Immature natural killer cell (primary cell): ENCODE data around the gene HSF4. TPM values are rescaled to one million over a fixed set of nuclear protein-coding genes. Genes with fewer than 3 reads are reported as not detected.
A peak's percentile ranks its signal among the peaks of the same experiment; 100 is the strongest.

ENCODE experiments used
- DNase-seq, 3 donors: peaks; one replicate each; pipeline ENCODE4 v3.0.0; 2022; ENCODE audit warnings: mixed read lengths in 1 of 3
- H3K27ac Mint-ChIP-seq, 6 donors: one replicate each; pipeline ENCODE4 v1.8.0; 2020; ENCODE audit warnings: mixed read lengths in 6 of 6, mild to moderate bottlenecking in 5 of 6, inconsistent platforms in 4 of 6, moderate library complexity in 3 of 6
- H3K27me3 Mint-ChIP-seq, 3 donors: one replicate each; pipeline ENCODE4 v1.8.0; 2020 to 2021; ENCODE audit warnings: low read depth in 3 of 3, mild to moderate bottlenecking in 3 of 3, mixed read lengths in 3 of 3, moderate library complexity in 3 of 3, inconsistent platforms in 1 of 3
- H3K36me3 Mint-ChIP-seq, 3 donors: one replicate each; pipeline ENCODE4 v1.8.0; 2020; ENCODE audit warnings: mixed read lengths in 3 of 3, inconsistent platforms in 2 of 3, mild to moderate bottlenecking in 2 of 3
- H3K4me1 Mint-ChIP-seq, 2 donors: one replicate each; pipeline ENCODE4 v1.8.0; 2020; ENCODE audit warnings: inconsistent platforms in 2 of 2, mild to moderate bottlenecking in 2 of 2, mixed read lengths in 2 of 2, moderate library complexity in 1 of 2
- H3K4me3 Mint-ChIP-seq, 5 donors: one replicate each; pipeline ENCODE4 v1.8.0; 2020; ENCODE audit warnings: mild to moderate bottlenecking in 5 of 5, mixed read lengths in 5 of 5, inconsistent platforms in 3 of 5, moderate library complexity in 3 of 5
- H3K9me3 Mint-ChIP-seq, 6 donors: one replicate each; pipeline ENCODE4 v1.8.0; 2020; ENCODE audit warnings: mild to moderate bottlenecking in 6 of 6, mixed read lengths in 6 of 6, inconsistent platforms in 4 of 6, moderate library complexity in 3 of 6
- polyA plus RNA-seq, 3 donors: library from polyadenylated mRNA; unstranded; fragments of 300-500 nt; fragmentation: Illumina TruSeq; gene quantifications; one replicate each; pipeline ENCODE4 v1.2.3, GENCODE V29; 2021

HSF4 gene
- polyA plus RNA-seq, 3 donors from 2014 or later = not detected

- no peaks in the 10 kb centered on the region for H3K9me3 Mint-ChIP-seq
- H3K27me3 Mint-ChIP-seq = peaks cover 0 to 4% (median 0%) of the 10 kb centered on the region in 3 donors
- H3K36me3 Mint-ChIP-seq = no peaks in the 10 kb centered on the region
- no peak overlapping the region for H3K4me3 Mint-ChIP-seq
- no peaks in the 10 kb centered on the region for H3K4me1 Mint-ChIP-seq
- H3K27ac Mint-ChIP-seq = no peak overlapping the region
- no peak for DNase-seq
These were observed 45.0 kb downstream of the HSF4 start for GRCh38 chr16:67209565-67209964.

GRCh38 chr16:67210069-67210937, 45.8 kb downstream of the HSF4 start:
- Mint-ChIP-seq H3K27ac (no peak overlapping the region), H3K4me3 (no peak overlapping the region), H3K36me3 (no peaks in the 10 kb centered on the region), H3K27me3 (peaks cover 0 to 4% (median 0%) of the 10 kb centered on the region in 3 donors), H3K4me1 (no peaks in the 10 kb centered on the region), H3K9me3 (no peaks in the 10 kb centered on the region)
- DNase-seq = no peak

- no peak for DNase-seq
- Mint-ChIP-seq H3K9me3 (no peaks in the 10 kb centered on the region), H3K27me3 (peaks cover 0 to 7% (median 0%) of the 10 kb centered on the region in 3 donors), H3K27ac (no peak overlapping the region), H3K4me3 (no peak overlapping the region), H3K4me1 (no peaks in the 10 kb centered on the region), H3K36me3 (no peaks in the 10 kb centered on the region)
These were observed 47.1 kb downstream of the HSF4 start for GRCh38 chr16:67211674-67212073.

- Mint-ChIP-seq H3K4me3 (no peak overlapping the region), H3K9me3 (no peaks in the 10 kb centered on the region), H3K36me3 (peaks cover 0 to 4% (median 0%) of the 10 kb centered on the region in 3 donors), H3K27ac (no peak overlapping the region), H3K4me1 (no peaks in the 10 kb centered on the region), H3K27me3 (peaks cover 0 to 6% (median 0%) of the 10 kb centered on the region in 3 donors)
- DNase-seq = no peak
These were observed 48.2 kb downstream of the HSF4 start for GRCh38 chr16:67212766-67213165.

GRCh38 chr16:67213197-67214019, 48.9 kb downstream of the HSF4 start:
- H3K36me3 Mint-ChIP-seq = peaks cover 0 to 4% (median 0%) of the 10 kb centered on the region in 3 donors
- H3K9me3 Mint-ChIP-seq = no peaks in the 10 kb centered on the region
- no peak for DNase-seq
- peaks cover 0 to 7% (median 0%) of the 10 kb centered on the region in 3 donors for H3K27me3 Mint-ChIP-seq
- no peaks in the 10 kb centered on the region for H3K4me1 Mint-ChIP-seq
- no peak overlapping the region for H3K4me3 Mint-ChIP-seq
- no peak overlapping the region for H3K27ac Mint-ChIP-seq

- H3K36me3 Mint-ChIP-seq = peaks cover 3 to 8% (median 4%) of the 10 kb centered on the region in 3 donors
- H3K27ac Mint-ChIP-seq = peak overlapping the region in 1 of 6 donors; percentile 18
- DNase-seq = no peak
- no peaks in the 10 kb centered on the region for H3K4me1 Mint-ChIP-seq
- H3K9me3 Mint-ChIP-seq = no peaks in the 10 kb centered on the region
- peaks cover 0 to 7% (median 0%) of the 10 kb centered on the region in 3 donors for H3K27me3 Mint-ChIP-seq
- no peak overlapping the region for H3K4me3 Mint-ChIP-seq
These were observed 51.2 kb downstream of the HSF4 start for GRCh38 chr16:67215706-67216105.

- DNase-seq = no peak
- Mint-ChIP-seq H3K36me3 (peaks cover 3 to 11% (median 8%) of the 10 kb centered on the region in 3 donors), H3K4me1 (no peaks in the 10 kb centered on the region), H3K9me3 (no peaks in the 10 kb centered on the region), H3K4me3 (no peak overlapping the region), H3K27me3 (peaks cover 0 to 6% (median 0%) of the 10 kb centered on the region in 3 donors), H3K27ac (peak overlapping the region in 2 of 6 donors; percentile 18 to 48)
These were observed 52.3 kb downstream of the HSF4 start for GRCh38 chr16:67216612-67217490.

Other genes with a start within 250 kb of the HSF4 start
- gene CDH16, start 245.9 kb upstream of the HSF4 start, polyA plus RNA-seq = not detected
- not detected for gene RRAD, start 239.2 kb upstream of the HSF4 start, polyA plus RNA-seq
- gene CIAO2B, start 230.3 kb upstream of the HSF4 start, polyA plus RNA-seq = 100 to 1,000 TPM; 125 to 157 (median 132) TPM
- gene CES2, start 229.2 kb upstream of the HSF4 start, polyA plus RNA-seq = 10 to 100 TPM; 13.8 to 26.2 (median 19.5) TPM
- gene CES3, start 203.5 kb upstream of the HSF4 start, polyA plus RNA-seq = not detected
- 1 to 10 TPM in 1 of 3 donors, under 1 TPM in 1, not detected in 1; 0.98 to 1.6 TPM for gene CES4A, start 176.2 kb upstream of the HSF4 start, polyA plus RNA-seq
- 100 to 1,000 TPM in 1 of 3 donors, 10 to 100 TPM in 2; 93.5 to 118 (median 95.2) TPM for gene CBFB, start 135.6 kb upstream of the HSF4 start, polyA plus RNA-seq
- 10 to 100 TPM in 2 of 3 donors, 1 to 10 TPM in 1; 5.7 to 15.1 (median 14.4) TPM for gene PHAF1, start 54.8 kb upstream of the HSF4 start, polyA plus RNA-seq
- gene B3GNT9, start 13.7 kb upstream of the HSF4 start, polyA plus RNA-seq = under 1 TPM in 2 of 3 donors, not detected in 1; 0.13 to 0.18 TPM
- gene TRADD, start 4.8 kb upstream of the HSF4 start, polyA plus RNA-seq = 10 to 100 TPM; 44.9 to 53.7 (median 49.4) TPM
- gene FBXL8, start 4.8 kb upstream of the HSF4 start, polyA plus RNA-seq = 1 to 10 TPM; 3.8 to 7.4 (median 5.7) TPM
- under 1 TPM in 2 of 3 donors, not detected in 1; 0.18 to 0.47 TPM for gene NOL3, start 5.8 kb downstream of the HSF4 start, polyA plus RNA-seq
- gene MATCAP1, start 19.2 kb downstream of the HSF4 start, polyA plus RNA-seq = under 1 TPM in 1 of 3 donors, not detected in 2; 1.00 TPM
- gene EXOC3L1, start 25.4 kb downstream of the HSF4 start, polyA plus RNA-seq = not detected
- gene E2F4, start 27.4 kb downstream of the HSF4 start, polyA plus RNA-seq = 10 to 100 TPM; 42.7 to 85.3 (median 76.0) TPM
- not detected for gene ELMO3, start 34.4 kb downstream of the HSF4 start, polyA plus RNA-seq
- gene TMEM208, start 62.4 kb downstream of the HSF4 start, polyA plus RNA-seq = 100 to 1,000 TPM; 104 to 154 (median 107) TPM
- gene FHOD1, start 82.7 kb downstream of the HSF4 start, polyA plus RNA-seq = 1 to 10 TPM; 3.5 to 8.2 (median 4.8) TPM
- gene SLC9A5, start 84.2 kb downstream of the HSF4 start, polyA plus RNA-seq = under 1 TPM in 1 of 3 donors, not detected in 2; 0.46 TPM
- gene PLEKHG4, start 114.8 kb downstream of the HSF4 start, polyA plus RNA-seq = 1 to 10 TPM; 3.7 to 8.1 (median 5.3) TPM
- not detected for gene KCTD19, start 162.0 kb downstream of the HSF4 start, polyA plus RNA-seq
- not detected for gene LRRC36, start 162.1 kb downstream of the HSF4 start, polyA plus RNA-seq
- gene TPPP3, start 228.8 kb downstream of the HSF4 start, polyA plus RNA-seq = under 1 TPM in 2 of 3 donors, not detected in 1; 0.22 to 0.78 TPM